GM12878 (cell line): Measurements from ENCODE around the gene MTHFR.

Experiments used
- EP300 ChIP-seq, 2 experiments: fragments of 150-350 bp in 1 of 2; IDR thresholded peaks; 2 replicates each; pipeline ENCODE4 v1.6.1; 2011 to 2012; ENCODE audit warnings: low read depth in 2 of 2, low read length in 2 of 2, borderline replicate concordance in 1 of 2, improper control_type of control experiment in 1 of 2, inconsistent platforms in 1 of 2; ENCODE audit not compliant: control insufficient read depth in 1 of 2
- NFYA ChIP-seq: IDR thresholded peaks from 2 replicates; pipeline ENCODE4 v1.6.1; 2011; ENCODE audit warnings: low read depth, mild to moderate bottlenecking, low read length, improper control_type of control experiment, borderline replicate concordance
- RFX5 ChIP-seq: IDR thresholded peaks from 2 replicates; pipeline ENCODE4 v1.6.1; 2011; ENCODE audit warnings: low read depth, low read length, improper control_type of control experiment
- SMC3 ChIP-seq: IDR thresholded peaks from 2 replicates; pipeline ENCODE4 v1.6.1; 2011; ENCODE audit warnings: low read length, improper control_type of control experiment, borderline replicate concordance
- STAT3 ChIP-seq: IDR thresholded peaks from 2 replicates; pipeline ENCODE4 v1.6.1; 2011; ENCODE audit warnings: low read depth, low read length, improper control_type of control experiment
- TF ChIP-seq, protein P1 (sequence below), 3 experiments: IDR thresholded peaks in 2 of 3; conservative IDR thresholded peaks in 1 of 3; 2 replicates each; pipeline ENCODE4 v1.5.1; 2011; ENCODE audit warnings: low read depth in 3 of 3, low read length in 3 of 3, mild to moderate bottlenecking in 3 of 3, control low read depth in 2 of 3, moderate library complexity in 2 of 3, inconsistent platforms in 1 of 3, mixed read lengths in 1 of 3; ENCODE audit not compliant: control insufficient read depth in 2 of 3, insufficient read depth in 1 of 3; ENCODE audit errors: extremely low read depth in 1 of 3
- TF ChIP-seq, protein P2 (sequence below): IDR thresholded peaks from 2 replicates; pipeline ENCODE4 v1.6.1; 2011; ENCODE audit warnings: borderline replicate concordance, low read depth, mild to moderate bottlenecking, moderate library complexity, mixed read lengths, low read length; ENCODE audit not compliant: insufficient read depth; ENCODE audit errors: extremely low read length

- TF ChIP-seq NFYA (no peak), EP300 (IDR thresholded peaks at IDR 0.05; ENCODE audit: borderline replicate concordance in 1 of 2, control insufficient read depth in 1 of 2, low read depth in 2 of 2, low read length in 2 of 2) (no peak), RFX5 (no peak), STAT3 (no peak), SMC3 (no peak)
- TF ChIP-seq, protein P1, sequence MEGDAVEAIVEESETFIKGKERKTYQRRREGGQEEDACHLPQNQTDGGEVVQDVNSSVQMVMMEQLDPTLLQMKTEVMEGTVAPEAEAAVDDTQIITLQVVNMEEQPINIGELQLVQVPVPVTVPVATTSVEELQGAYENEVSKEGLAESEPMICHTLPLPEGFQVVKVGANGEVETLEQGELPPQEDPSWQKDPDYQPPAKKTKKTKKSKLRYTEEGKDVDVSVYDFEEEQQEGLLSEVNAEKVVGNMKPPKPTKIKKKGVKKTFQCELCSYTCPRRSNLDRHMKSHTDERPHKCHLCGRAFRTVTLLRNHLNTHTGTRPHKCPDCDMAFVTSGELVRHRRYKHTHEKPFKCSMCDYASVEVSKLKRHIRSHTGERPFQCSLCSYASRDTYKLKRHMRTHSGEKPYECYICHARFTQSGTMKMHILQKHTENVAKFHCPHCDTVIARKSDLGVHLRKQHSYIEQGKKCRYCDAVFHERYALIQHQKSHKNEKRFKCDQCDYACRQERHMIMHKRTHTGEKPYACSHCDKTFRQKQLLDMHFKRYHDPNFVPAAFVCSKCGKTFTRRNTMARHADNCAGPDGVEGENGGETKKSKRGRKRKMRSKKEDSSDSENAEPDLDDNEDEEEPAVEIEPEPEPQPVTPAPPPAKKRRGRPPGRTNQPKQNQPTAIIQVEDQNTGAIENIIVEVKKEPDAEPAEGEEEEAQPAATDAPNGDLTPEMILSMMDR (IDR thresholded peaks at IDR 0.05 in 2 of 3, conservative IDR thresholded peaks at IDR 0.05 in 1 of 3; ENCODE audit: control insufficient read depth in 2 of 3, extremely low read depth in 1 of 3, insufficient read depth in 1 of 3, low read depth in 3 of 3, low read length in 3 of 3), result no peak
- TF ChIP-seq, protein P2, sequence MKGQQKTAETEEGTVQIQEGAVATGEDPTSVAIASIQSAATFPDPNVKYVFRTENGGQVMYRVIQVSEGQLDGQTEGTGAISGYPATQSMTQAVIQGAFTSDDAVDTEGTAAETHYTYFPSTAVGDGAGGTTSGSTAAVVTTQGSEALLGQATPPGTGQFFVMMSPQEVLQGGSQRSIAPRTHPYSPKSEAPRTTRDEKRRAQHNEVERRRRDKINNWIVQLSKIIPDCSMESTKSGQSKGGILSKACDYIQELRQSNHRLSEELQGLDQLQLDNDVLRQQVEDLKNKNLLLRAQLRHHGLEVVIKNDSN, result no peak
These were observed 40.0 kb upstream of the MTHFR start for GRCh38 chr1:11845641-11846335.
